Neural cell (in vitro differentiated cells): ENCODE results near the gene ROGDI. TPM values are rescaled to one million over a fixed set of nuclear protein-coding genes. Genes with fewer than 3 reads are reported as not detected.

Experiments
- H2AFZ ChIP-seq: fragments of 200-600, 300-800 bp; sonication (generic), shearing (Covaris generic); 2 replicates; pipeline ENCODE4 v1.6.0; 2014; ENCODE audit warnings: low read depth, mild to moderate bottlenecking, antibody characterized with exemption, low read length, moderate library complexity
- H3F3A ChIP-seq: fragments of 200-600 bp; shearing (Covaris generic); 2 replicates; pipeline ENCODE4 v1.6.1; 2016; ENCODE audit warnings: mild to moderate bottlenecking, moderate library complexity, mixed read lengths, antibody characterized with exemption, low read length; ENCODE audit not compliant: insufficient read depth, poor library complexity, severe bottlenecking
- H3K27ac ChIP-seq: fragments of 200-600, 300-800 bp; sonication (generic), shearing (Covaris generic); 2 replicates; pipeline ENCODE4 v1.5.1; 2014; ENCODE audit warnings: mild to moderate bottlenecking, low read length, moderate library complexity
- H3K27me3 ChIP-seq: fragments of 300-800, 200-600 bp; sonication (generic), shearing (Covaris generic); 2 replicates; pipeline ENCODE4 v1.6.0; 2014; ENCODE audit warnings: mild to moderate bottlenecking, low read depth, low read length, moderate library complexity; ENCODE audit not compliant: insufficient read depth
- H3K36me3 ChIP-seq: fragments of 300-800, 200-600 bp; sonication (generic), shearing (Covaris generic); 2 replicates; pipeline ENCODE4 v1.5.1; 2014; ENCODE audit warnings: mild to moderate bottlenecking, antibody characterized with exemption, low read length, moderate library complexity; ENCODE audit not compliant: insufficient read depth
- H3K4me2 ChIP-seq: fragments of 300-800, 200-600 bp; sonication (generic), shearing (Covaris generic); 2 replicates; pipeline ENCODE4 v1.6.0; 2014; ENCODE audit warnings: mild to moderate bottlenecking, low read length
- H3K4me3 ChIP-seq: fragments of 300-800, 200-600 bp; sonication (generic), shearing (Covaris generic); 2 replicates; pipeline ENCODE4 v1.5.1; 2014; ENCODE audit warnings: mild to moderate bottlenecking, low read length, moderate library complexity
- H3K79me2 ChIP-seq: fragments of 200-600 bp; shearing (Covaris generic); replicated peaks from 2 replicates; pipeline ENCODE4 v1.6.0; 2014; ENCODE audit warnings: mild to moderate bottlenecking, low read length, moderate library complexity; ENCODE audit not compliant: insufficient read depth
- H3K9ac ChIP-seq: fragments of 300-800, 200-600 bp; sonication (generic), shearing (Covaris generic); 2 replicates; pipeline ENCODE4 v1.6.1; 2016; ENCODE audit warnings: mild to moderate bottlenecking, low read length, mixed read lengths
- H3K9me2 ChIP-seq: fragments of 200-600 bp; shearing (Covaris generic); 2 replicates; pipeline ENCODE4 v1.6.1; 2016; ENCODE audit warnings: mild to moderate bottlenecking, low read length, mixed read lengths; ENCODE audit not compliant: insufficient read depth
- H3K9me3 ChIP-seq: fragments of 200-600, 300-800 bp; sonication (generic), shearing (Covaris generic); 2 replicates; pipeline ENCODE4 v1.6.1; 2016; ENCODE audit warnings: mild to moderate bottlenecking, mixed run types, low read length, moderate library complexity, mixed read lengths
- H4K20me1 ChIP-seq: fragments of 200-600 bp; shearing (Covaris generic); 2 replicates; pipeline ENCODE4 v1.6.1; 2016; ENCODE audit warnings: mild to moderate bottlenecking, mixed run types; ENCODE audit not compliant: insufficient read depth
- CTCF ChIP-seq: fragments of 450-650 bp; IDR thresholded peaks from 2 replicates; pipeline ENCODE4 v1.5.1; 2014; ENCODE audit warnings: antibody characterized with exemption, mild to moderate bottlenecking, moderate library complexity; ENCODE audit not compliant: poor library complexity, severe bottlenecking
- EP300 ChIP-seq: fragments of 450-650 bp; conservative IDR thresholded peaks from 2 replicates; pipeline ENCODE4 v1.6.1; 2014; ENCODE audit warnings: antibody characterized with exemption, mild to moderate bottlenecking, moderate library complexity; ENCODE audit not compliant: poor library complexity, severe bottlenecking
- EZH2 ChIP-seq: fragments of 200-600, 300-800 bp; shearing (Covaris generic), sonication (generic); IDR thresholded peaks from 2 replicates; pipeline ENCODE4 v1.6.1; 2014; ENCODE audit warnings: antibody characterized with exemption, low read length, borderline replicate concordance, mild to moderate bottlenecking; ENCODE audit not compliant: insufficient read depth, poor library complexity, severe bottlenecking
- MXI1 ChIP-seq: fragments of 450-650 bp; conservative IDR thresholded peaks from 2 replicates; pipeline ENCODE4 v1.6.1; 2014; ENCODE audit warnings: antibody characterized with exemption, mild to moderate bottlenecking; ENCODE audit not compliant: poor library complexity, severe bottlenecking
- POLR2AphosphoS5 ChIP-seq: IDR thresholded peaks from 2 replicates; pipeline ENCODE4 v1.6.1; 2012
- RAD21 ChIP-seq: fragments of 450-650 bp; conservative IDR thresholded peaks from 2 replicates; pipeline ENCODE4 v1.6.1; 2014; ENCODE audit warnings: antibody characterized with exemption, mild to moderate bottlenecking, moderate library complexity
- REST ChIP-seq: IDR thresholded peaks from 2 replicates; pipeline ENCODE4 v1.6.1; 2012; ENCODE audit warnings: borderline replicate concordance
- SMC3 ChIP-seq: fragments of 450-650 bp; conservative IDR thresholded peaks from 2 replicates; pipeline ENCODE4 v1.6.1; 2014; ENCODE audit warnings: antibody characterized with exemption, mild to moderate bottlenecking, moderate library complexity; ENCODE audit not compliant: poor library complexity
- TAF1 ChIP-seq: IDR thresholded peaks from 2 replicates; pipeline ENCODE4 v1.6.1; 2012; ENCODE audit warnings: low read depth
- polyA plus RNA-seq: library from polyadenylated mRNA; depleted of rRNA; stranded (reverse); fragments of >200 nt; gene quantifications from 2 replicates; pipeline ENCODE4 v1.2.3, GENCODE V29; 2014

ROGDI gene
- polyA plus RNA-seq, 1 donor from 2014 or later, result 203 TPM

GRCh38 chr16:4750896-4751295 lies 51.5 kb downstream of the ROGDI start:
- no peak overlapping the region for H3K9ac ChIP-seq

GRCh38 chr16:4749700-4750257 lies 52.7 kb downstream of the ROGDI start:
- Histone ChIP-seq H3K9me3 (no peaks in the 10 kb centered on the region), H3K27ac (no peak overlapping the region), H4K20me1 (no peaks in the 10 kb centered on the region), H3K4me2 (no peak overlapping the region), H3K9ac (no peak overlapping the region), H2AFZ (no peak overlapping the region), H3K4me3 (no peak overlapping the region), H3K27me3 (no peaks in the 10 kb centered on the region), H3K9me2 (no peaks in the 10 kb centered on the region), H3K79me2 (no peaks in the 10 kb centered on the region), H3F3A (no peaks in the 10 kb centered on the region), H3K36me3 (no peaks in the 10 kb centered on the region)
- TF ChIP-seq CTCF (no peak), EP300 (no peak), EZH2 (no peak), SMC3 (no peak), MXI1 (no peak), REST (no peak), TAF1 (no peak), RAD21 (no peak), POLR2AphosphoS5 (no peak)

More at GRCh38 chr16:4750896-4751295, 51.5 kb downstream of the ROGDI start:
- H3F3A ChIP-seq, result no peaks in the 10 kb centered on the region
- no peak overlapping the region for H3K4me2 ChIP-seq
- TF ChIP-seq RAD21 (no peak), SMC3 (no peak), EP300 (no peak), REST (no peak), MXI1 (no peak), POLR2AphosphoS5 (no peak)
- no peak overlapping the region for H3K27ac ChIP-seq
- H3K27me3 ChIP-seq, result no peaks in the 10 kb centered on the region
- H3K36me3 ChIP-seq, result peaks cover 4% of the 10 kb centered on the region
- no peaks in the 10 kb centered on the region for H4K20me1 ChIP-seq
- no peak overlapping the region for H3K4me3 ChIP-seq
- no peaks in the 10 kb centered on the region for H3K79me2 ChIP-seq
- H3K9me3 ChIP-seq, result no peaks in the 10 kb centered on the region
- no peak overlapping the region for H2AFZ ChIP-seq
- H3K9me2 ChIP-seq, result no peaks in the 10 kb centered on the region
